CD4-positive, alpha-beta T cell treated with Interleukin-6 for 4 hours (primary cell): ENCODE results near the gene TRIM71.
"Not testable (repeated sequence)": the region's sequence is repeated elsewhere in the genome, so short reads cannot be mapped to it uniquely, and the experiment has no call there.

ENCODE experiments used
- DNase-seq: peaks from one replicate; pipeline ENCODE4 v3.0.0-alpha.2; 2020; ENCODE audit warnings: mixed read lengths

The TRIM71 gene

GRCh38 chr3:32892625-32893598 is 75.1 kb downstream of the TRIM71 start:
- DNase-seq = no peak

- DNase-seq = no peak
Measured at GRCh38 chr3:32894977-32895376, 77.2 kb downstream of the TRIM71 start.

GRCh38 chr3:32895701-32896100 is 77.9 kb downstream of the TRIM71 start:
- DNase-seq = no peak

GRCh38 chr3:32896143-32896542 is 78.3 kb downstream of the TRIM71 start:
- no peak for DNase-seq

GRCh38 chr3:32897001-32897601 is 79.3 kb downstream of the TRIM71 start:
- no peak for DNase-seq

- no peak for DNase-seq
Measured at GRCh38 chr3:32897981-32898623, 80.3 kb downstream of the TRIM71 start.

- DNase-seq = no peak
Measured at GRCh38 chr3:32899265-32899664, 81.5 kb downstream of the TRIM71 start.

- no peak for DNase-seq
Measured at GRCh38 chr3:32901005-32901932, 83.5 kb downstream of the TRIM71 start.

GRCh38 chr3:32902887-32903371 is 85.1 kb downstream of the TRIM71 start:
- peak; percentile 36 for DNase-seq

GRCh38 chr3:32903953-32904352 is 86.2 kb downstream of the TRIM71 start:
- no peak for DNase-seq

GRCh38 chr3:32909999-32910398 is 92.2 kb downstream of the TRIM71 start:
- DNase-seq = no peak

- DNase-seq = no peak
Measured at GRCh38 chr3:32910954-32911353, 93.2 kb downstream of the TRIM71 start.

- no peak for DNase-seq
Measured at GRCh38 chr3:32912046-32912445, 94.2 kb downstream of the TRIM71 start.

- no peak for DNase-seq
Measured at GRCh38 chr3:32913790-32914446, 96.1 kb downstream of the TRIM71 start.

GRCh38 chr3:32919920-32920319 is 102.1 kb downstream of the TRIM71 start:
- no peak for DNase-seq

- no peak for DNase-seq
Measured at GRCh38 chr3:32922078-32922477, 104.3 kb downstream of the TRIM71 start.

- DNase-seq = no peak
Measured at GRCh38 chr3:32930161-32930560, 112.4 kb downstream of the TRIM71 start.

GRCh38 chr3:32931273-32931672 is 113.5 kb downstream of the TRIM71 start:
- not testable (repeated sequence) for DNase-seq

GRCh38 chr3:32934150-32934742 is 116.4 kb downstream of the TRIM71 start:
- DNase-seq = peak; percentile 28

- no peak for DNase-seq
Measured at GRCh38 chr3:32937331-32937730, 119.5 kb downstream of the TRIM71 start.
